ENCODE results near the gene NSG1. TPM values are rescaled to one million over a fixed set of nuclear protein-coding genes. Genes with fewer than 3 reads are reported as not detected.

Gene NSG1
- polyA plus RNA-seq, 2 of the 4 experiments (the other 2 are of a cell fraction): 0.26 to 0.34 TPM

DNA sequence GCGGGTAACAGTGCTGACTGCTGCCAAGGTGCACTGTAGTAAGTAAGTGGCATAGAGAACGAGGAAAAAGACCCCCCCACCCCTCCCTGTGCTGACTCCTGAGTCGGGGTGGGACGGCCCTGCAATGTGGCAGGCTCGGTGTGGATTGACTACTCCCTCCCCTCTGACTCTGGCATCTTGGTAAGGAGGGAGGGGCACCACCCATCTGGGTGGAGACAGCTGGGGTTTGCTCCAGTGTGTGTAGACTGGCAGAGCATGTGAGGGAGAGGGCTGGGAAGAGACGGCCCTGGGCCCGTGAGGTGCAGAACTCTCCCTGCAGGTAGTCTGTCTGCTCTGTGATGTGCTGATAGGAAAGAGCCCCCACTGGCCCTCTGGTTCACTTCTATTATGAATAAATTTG lies 31.0 kb downstream of the NSG1 start:
- 75% methylated on average over 4 of the region's 7 CpGs for WGBS (ENCODE audit: missing lambda C conversion rate)
- ATAC-seq (no peak), FAIRE-seq (no peak), DNase-seq (ENCODE audit: low read depth in 1 of 2, low spot score in 1 of 2) (no peak)
- Histone ChIP-seq H3K27ac (no peak overlapping the region), H3K9me3 (no peaks in the 10 kb centered on the region), H3K4me2 (no peak overlapping the region), H3K4me3 (no peak overlapping the region), H3K4me1 (no peaks in the 10 kb centered on the region)
- CTCF ChIA-PET: interaction anchor here (0.7 kb wide), 2 partner anchors 466 to 718 kb away, joined by 3 read pairs; no protein-coding TSS in a partner anchor
- no peak for TF ChIP-seq EHMT2 (IDR thresholded peaks at IDR 0.05; ENCODE audit: low read depth)
- POLR2A ChIA-PET: interaction anchor here (0.5 kb wide), 1 partner anchor 91 kb away, joined by 3 read pairs; no protein-coding TSS in a partner anchor

- no peak for FAIRE-seq
- H3K4me3 ChIP-seq: no peak overlapping the region
- CTCF ChIA-PET: no interaction called here
- H3K4me1 ChIP-seq: no peaks in the 10 kb centered on the region
- ATAC-seq: no peak
- POLR2A ChIA-PET: no interaction called here
- H3K27ac ChIP-seq: no peak overlapping the region
- H3K9me3 ChIP-seq: no peaks in the 10 kb centered on the region
- no peak for DNase-seq (ENCODE audit: low read depth in 1 of 2, low spot score in 1 of 2)
- WGBS (ENCODE audit: missing lambda C conversion rate): 92% methylated on average over 18 of the region's 19 CpGs
- no peak overlapping the region for H3K4me2 ChIP-seq
- TF ChIP-seq EHF (CRISPR knock-in tag; IDR thresholded peaks at IDR 0.05): no peak
Measured at GRCh38 chr4:4418676-4419390, 31.9 kb downstream of the NSG1 start.

DNA sequence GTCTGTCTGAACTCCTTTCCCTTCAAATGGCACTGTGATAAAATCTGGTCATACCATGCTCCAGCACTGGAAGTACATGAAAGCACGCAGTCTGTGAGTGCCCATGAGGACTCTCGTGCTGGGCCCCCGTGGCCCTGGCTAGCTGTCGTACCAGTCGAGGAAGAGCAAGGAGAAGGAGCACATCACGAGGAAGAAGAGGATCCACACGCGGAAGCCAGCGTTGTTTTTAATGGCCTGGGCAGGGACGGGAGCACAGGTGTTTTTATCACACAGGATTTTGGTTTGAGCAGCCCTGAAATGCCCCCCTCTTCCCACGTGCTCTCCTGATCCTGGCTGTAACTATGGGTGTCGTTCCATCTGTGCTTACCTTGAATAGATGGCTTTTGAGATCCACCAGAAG lies 33.0 kb downstream of the NSG1 start:
- FAIRE-seq: no peak
- TF ChIP-seq MYC (IDR thresholded peaks at IDR 0.05; ENCODE audit: borderline replicate concordance, low read length): no peak
- no peak for TF ChIP-seq RAD21 (conservative IDR thresholded peaks at IDR 0.05 in 1 of 2, IDR thresholded peaks at IDR 0.05 in 1 of 2)
- no peak for TF ChIP-seq NFE2L2 (conservative IDR thresholded peaks at IDR 0.05; ENCODE audit: low read length)
- no peak for TF ChIP-seq ESRRA (IDR thresholded peaks at IDR 0.05; ENCODE audit: borderline replicate concordance, low read length)
- TF ChIP-seq CHD4 (IDR thresholded peaks at IDR 0.05; ENCODE audit: borderline replicate concordance): no peak
- no peak for TF ChIP-seq SMC3 (IDR thresholded peaks at IDR 0.05)
- TF ChIP-seq JUNB (IDR thresholded peaks at IDR 0.05): no peak
- TF ChIP-seq, protein P1, sequence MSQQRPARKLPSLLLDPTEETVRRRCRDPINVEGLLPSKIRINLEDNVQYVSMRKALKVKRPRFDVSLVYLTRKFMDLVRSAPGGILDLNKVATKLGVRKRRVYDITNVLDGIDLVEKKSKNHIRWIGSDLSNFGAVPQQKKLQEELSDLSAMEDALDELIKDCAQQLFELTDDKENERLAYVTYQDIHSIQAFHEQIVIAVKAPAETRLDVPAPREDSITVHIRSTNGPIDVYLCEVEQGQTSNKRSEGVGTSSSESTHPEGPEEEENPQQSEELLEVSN (IDR thresholded peaks at IDR 0.05; ENCODE audit: borderline replicate concordance, low read depth): no peak
- TF ChIP-seq, protein P2, sequence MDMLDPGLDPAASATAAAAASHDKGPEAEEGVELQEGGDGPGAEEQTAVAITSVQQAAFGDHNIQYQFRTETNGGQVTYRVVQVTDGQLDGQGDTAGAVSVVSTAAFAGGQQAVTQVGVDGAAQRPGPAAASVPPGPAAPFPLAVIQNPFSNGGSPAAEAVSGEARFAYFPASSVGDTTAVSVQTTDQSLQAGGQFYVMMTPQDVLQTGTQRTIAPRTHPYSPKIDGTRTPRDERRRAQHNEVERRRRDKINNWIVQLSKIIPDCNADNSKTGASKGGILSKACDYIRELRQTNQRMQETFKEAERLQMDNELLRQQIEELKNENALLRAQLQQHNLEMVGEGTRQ (IDR thresholded peaks at IDR 0.05): no peak
- TF ChIP-seq EHMT2 (IDR thresholded peaks at IDR 0.05; ENCODE audit: low read depth): no peak
- no peak for TF ChIP-seq EHF (CRISPR knock-in tag; IDR thresholded peaks at IDR 0.05)
- no peak for TF ChIP-seq ZC3H11A (IDR thresholded peaks at IDR 0.05)
- no peak for TF ChIP-seq RNF2 (IDR thresholded peaks at IDR 0.05; ENCODE audit: borderline replicate concordance, low read depth)
- no peak for TF ChIP-seq KDM1A (IDR thresholded peaks at IDR 0.05; ENCODE audit: low read depth)
- TF ChIP-seq HEYL (CRISPR knock-in tag; IDR thresholded peaks at IDR 0.05): no peak
- TF ChIP-seq SREBF2 (IDR thresholded peaks at IDR 0.05): no peak
- 91% methylated on average over 12 of the region's 12 CpGs for WGBS (ENCODE audit: missing lambda C conversion rate)
- Histone ChIP-seq H3K4me3 (no peak overlapping the region), H3K9me3 (no peaks in the 10 kb centered on the region), H3K4me1 (no peaks in the 10 kb centered on the region), H3K4me2 (no peak overlapping the region), H3K27ac (no peak overlapping the region)
- no peak for DNase-seq (ENCODE audit: low read depth in 1 of 2, low spot score in 1 of 2)
- CTCF ChIA-PET: no interaction called here
- POLR2A ChIA-PET: no interaction called here
- ATAC-seq: no peak

GRCh38 chr4:4420421-4420820 lies 33.5 kb downstream of the NSG1 start:
- no peak for TF ChIP-seq ZSCAN20 (CRISPR knock-in tag; IDR thresholded peaks at IDR 0.05)
- no peak for TF ChIP-seq PHF8 (IDR thresholded peaks at IDR 0.05; ENCODE audit: borderline replicate concordance, low read depth)
- TF ChIP-seq ZFP36 (IDR thresholded peaks at IDR 0.05; ENCODE audit: borderline replicate concordance, partially characterized antibody): no peak
- no peak for TF ChIP-seq RCOR1 (IDR thresholded peaks at IDR 0.05; ENCODE audit: low read depth, low read length)
- no peaks in the 10 kb centered on the region for H3K9me3 ChIP-seq
- DNase-seq (ENCODE audit: low read depth in 1 of 2, low spot score in 1 of 2) (no peak), FAIRE-seq (no peak), ATAC-seq (no peak)
- no peak overlapping the region for H3K27ac ChIP-seq
- ChIA-PET CTCF (interaction anchor here (1.9 kb wide), 1 partner anchor 11 kb away, joined by 8 read pairs; no protein-coding TSS in a partner anchor), POLR2A (no interaction called here)
- no peak overlapping the region for H3K4me2 ChIP-seq
- no peaks in the 10 kb centered on the region for H3K4me1 ChIP-seq
- 89% methylated on average over 11 of the region's 12 CpGs for WGBS (ENCODE audit: missing lambda C conversion rate)
- no peak overlapping the region for H3K4me3 ChIP-seq
